ENCODE results near the gene KANK4.

DNA sequence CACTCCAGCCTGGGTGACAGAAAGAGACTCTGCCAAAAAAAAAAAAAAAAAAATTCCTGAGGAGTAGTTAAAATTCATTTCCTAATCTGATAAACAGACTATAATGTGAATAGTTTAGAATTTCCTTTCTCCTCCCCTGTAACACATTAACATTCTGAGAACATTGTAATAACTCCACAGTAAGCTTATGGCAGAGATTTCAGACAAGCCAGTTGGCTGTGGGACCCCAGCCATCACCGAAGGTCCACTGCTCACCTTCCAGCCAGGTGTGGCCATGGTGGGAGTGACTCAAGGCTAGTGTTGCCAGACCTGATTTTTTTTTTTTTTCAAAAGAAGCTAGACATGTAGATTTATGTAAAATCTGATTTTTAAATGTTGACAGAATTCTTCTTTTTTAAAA lies 11.8 kb downstream of the KANK4 start:
- TF ChIP-seq, protein P1, sequence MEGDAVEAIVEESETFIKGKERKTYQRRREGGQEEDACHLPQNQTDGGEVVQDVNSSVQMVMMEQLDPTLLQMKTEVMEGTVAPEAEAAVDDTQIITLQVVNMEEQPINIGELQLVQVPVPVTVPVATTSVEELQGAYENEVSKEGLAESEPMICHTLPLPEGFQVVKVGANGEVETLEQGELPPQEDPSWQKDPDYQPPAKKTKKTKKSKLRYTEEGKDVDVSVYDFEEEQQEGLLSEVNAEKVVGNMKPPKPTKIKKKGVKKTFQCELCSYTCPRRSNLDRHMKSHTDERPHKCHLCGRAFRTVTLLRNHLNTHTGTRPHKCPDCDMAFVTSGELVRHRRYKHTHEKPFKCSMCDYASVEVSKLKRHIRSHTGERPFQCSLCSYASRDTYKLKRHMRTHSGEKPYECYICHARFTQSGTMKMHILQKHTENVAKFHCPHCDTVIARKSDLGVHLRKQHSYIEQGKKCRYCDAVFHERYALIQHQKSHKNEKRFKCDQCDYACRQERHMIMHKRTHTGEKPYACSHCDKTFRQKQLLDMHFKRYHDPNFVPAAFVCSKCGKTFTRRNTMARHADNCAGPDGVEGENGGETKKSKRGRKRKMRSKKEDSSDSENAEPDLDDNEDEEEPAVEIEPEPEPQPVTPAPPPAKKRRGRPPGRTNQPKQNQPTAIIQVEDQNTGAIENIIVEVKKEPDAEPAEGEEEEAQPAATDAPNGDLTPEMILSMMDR (IDR thresholded peaks at IDR 0.05), result no peak
- TF ChIP-seq POLR2A (IDR thresholded peaks at IDR 0.05), result no peak
